HCEC 1CT (cell line): ENCODE results near the gene DENND6B.
A peak's percentile ranks its signal among the peaks of the same experiment; 100 is the strongest.
"Not testable (repeated sequence)": the region's sequence is repeated elsewhere in the genome, so short reads cannot be mapped to it uniquely, and the experiment has no call there.

Experiments
- DNase-seq: peaks from one replicate; pipeline ENCODE4 v3.0.0-alpha.2; 2017

DENND6B gene, protein sequence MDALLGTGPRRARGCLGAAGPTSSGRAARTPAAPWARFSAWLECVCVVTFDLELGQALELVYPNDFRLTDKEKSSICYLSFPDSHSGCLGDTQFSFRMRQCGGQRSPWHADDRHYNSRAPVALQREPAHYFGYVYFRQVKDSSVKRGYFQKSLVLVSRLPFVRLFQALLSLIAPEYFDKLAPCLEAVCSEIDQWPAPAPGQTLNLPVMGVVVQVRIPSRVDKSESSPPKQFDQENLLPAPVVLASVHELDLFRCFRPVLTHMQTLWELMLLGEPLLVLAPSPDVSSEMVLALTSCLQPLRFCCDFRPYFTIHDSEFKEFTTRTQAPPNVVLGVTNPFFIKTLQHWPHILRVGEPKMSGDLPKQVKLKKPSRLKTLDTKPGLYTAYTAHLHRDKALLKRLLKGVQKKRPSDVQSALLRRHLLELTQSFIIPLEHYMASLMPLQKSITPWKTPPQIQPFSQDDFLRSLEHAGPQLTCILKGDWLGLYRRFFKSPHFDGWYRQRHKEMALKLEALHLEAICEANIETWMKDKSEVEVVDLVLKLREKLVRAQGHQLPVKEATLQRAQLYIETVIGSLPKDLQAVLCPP

GRCh38 chr22:50326956-50327710, at the start of gene DENND6B:
Gene DENND6B, minus strand, starts transcription at chr22:50327012. Its CDS starts 24 bp downstream, at chr22:50326988.
- DNase-seq: peak; percentile 83

- DNase-seq: no peak
Measured at GRCh38 chr22:50376085-50376651, 49.4 kb upstream of the DENND6B start.

DNA sequence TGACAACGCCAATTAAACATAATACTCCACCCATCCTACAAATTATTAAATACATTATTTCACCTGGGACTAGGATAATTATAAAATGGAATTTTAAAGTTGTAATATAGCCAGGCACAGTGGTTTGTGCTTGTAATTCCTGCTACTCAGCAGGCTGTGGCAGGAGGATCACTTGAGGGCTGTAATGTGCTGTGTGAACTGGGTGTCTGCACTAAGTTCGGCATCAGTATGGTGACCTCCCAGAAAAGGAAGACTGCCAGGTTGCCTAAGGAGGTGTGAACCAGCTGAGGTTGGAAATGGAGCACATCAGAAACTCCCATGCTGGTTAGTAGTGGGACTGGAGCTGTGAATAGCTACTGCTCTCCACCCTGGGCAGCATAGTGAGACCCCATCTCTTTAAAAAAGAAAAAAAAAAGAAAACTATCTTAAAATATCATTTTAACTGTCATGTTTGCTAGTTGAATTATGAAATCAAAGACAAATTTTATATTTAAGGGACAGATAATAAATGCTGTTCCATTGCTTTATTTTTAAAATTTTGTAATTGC, 44.4 kb upstream of the DENND6B start:
- DNase-seq: no peak

DNA sequence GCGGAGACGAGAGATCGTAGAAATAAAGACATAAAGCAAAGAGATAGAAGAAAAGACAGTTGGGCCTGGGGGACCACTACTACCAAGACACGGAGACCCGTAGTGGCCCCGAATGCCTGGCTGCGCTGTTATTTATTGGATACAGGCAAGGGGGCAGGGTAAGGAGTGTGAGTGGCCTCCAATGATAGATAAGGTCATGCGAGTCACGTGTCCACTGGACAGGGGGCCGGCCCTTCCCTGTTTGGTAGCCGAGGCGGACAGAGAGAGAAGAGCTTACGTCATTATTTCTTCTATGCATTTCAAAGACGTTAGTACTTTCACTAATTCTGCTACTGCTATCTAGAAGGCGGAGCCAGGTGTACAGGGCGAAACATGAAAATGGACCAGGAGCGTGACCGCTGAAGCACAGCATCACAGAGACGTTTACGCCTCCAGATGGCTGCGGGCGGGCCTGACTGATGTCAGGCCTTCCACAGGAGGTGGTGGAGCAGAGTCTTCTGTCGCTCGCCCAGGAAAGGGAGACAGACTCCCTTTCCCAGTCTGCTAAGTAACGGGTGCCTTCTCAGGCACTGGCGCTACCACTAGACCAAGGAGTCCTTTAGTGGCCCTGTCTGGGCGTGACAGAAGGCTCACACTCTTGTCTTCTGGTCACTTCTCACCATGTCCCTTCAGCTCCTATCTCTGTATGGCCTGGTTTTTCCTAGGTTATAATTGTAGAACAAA, 41.1 kb upstream of the DENND6B start:
- DNase-seq: no peak

DNA sequence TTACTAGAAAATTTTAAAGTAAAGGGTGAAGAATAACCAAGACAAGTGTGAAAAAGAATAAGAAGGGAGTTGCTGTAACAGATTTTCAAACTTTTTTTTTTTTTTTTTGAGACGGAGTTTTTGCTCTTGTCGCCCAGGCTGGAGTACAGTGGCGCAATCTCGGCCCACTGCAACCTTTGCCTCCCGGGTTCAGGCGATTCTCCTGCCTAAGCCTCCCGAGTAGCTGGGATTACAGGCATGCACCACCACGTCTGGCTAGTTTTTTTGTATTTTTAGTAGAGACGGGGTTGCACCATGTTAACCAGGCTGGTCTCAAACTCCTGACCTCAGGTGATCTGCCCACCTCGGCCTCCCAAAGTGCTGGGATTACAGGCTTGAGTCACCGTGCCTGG, 37.0 kb upstream of the DENND6B start:
- not testable (repeated sequence) for DNase-seq

- no peak for DNase-seq
Measured at GRCh38 chr22:50363166-50363802, 36.5 kb upstream of the DENND6B start.

DNA sequence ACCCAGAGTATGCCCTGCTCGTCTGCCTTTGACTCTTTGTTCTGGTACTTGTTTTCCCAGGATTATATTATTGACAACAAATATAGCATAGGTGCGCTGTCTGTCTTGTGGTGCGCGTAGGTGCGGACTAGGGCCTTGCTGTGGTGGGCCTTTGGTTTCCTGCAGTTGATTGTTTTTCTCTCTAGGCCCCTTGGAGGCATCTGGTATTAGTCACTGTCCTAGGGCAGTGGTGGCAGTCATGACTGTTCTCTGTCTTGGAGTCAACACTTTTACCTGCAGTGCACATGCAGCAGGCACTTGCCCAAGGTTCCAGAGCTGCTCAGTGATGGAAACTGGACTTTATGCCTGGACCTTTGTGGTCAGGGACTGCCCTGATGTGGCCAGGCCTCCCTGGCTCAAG, 34.9 kb upstream of the DENND6B start:
- no peak for DNase-seq

DNA sequence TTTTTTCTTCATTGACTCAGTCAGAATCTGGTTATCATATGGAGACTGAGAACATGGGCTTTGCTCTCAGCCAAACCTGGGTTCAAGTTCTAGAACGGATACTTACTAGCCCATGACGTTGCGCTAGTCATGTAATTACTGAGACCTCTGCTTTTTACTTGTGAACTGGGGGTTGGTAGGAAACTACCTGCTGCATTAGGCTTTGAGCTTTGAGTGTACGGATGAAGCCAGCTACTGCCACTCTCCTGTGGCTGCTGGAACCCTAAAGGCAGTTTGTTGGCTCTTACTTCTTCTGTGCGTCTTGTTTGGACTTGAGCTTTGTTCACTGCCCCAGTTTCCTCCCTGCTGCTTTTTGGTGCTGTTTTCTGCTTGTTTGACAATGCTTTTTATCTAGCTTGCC, 34.4 kb upstream of the DENND6B start:
- DNase-seq: no peak

DNA sequence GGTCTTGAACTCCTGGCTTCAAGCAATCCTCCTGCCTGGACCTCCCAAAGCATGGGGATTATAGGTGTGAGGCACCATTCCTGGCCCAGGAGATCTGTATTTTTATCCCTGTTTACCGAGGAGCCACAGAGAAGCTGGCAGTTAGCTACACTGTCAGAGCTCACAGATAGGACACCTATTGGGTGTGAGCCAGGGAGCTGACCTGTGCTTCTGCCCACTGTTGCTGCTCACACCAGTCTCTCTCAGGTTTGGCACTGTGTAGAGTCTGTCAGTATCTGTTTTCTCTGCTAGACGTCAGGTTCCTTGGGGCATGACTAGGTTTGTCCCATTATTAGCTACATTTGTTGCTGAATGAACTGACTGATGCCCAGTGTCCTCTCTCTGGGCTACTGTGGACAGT, 33.8 kb upstream of the DENND6B start:
- no peak for DNase-seq

GRCh38 chr22:50357756-50358155, 30.9 kb upstream of the DENND6B start:
- DNase-seq: no peak

DNA sequence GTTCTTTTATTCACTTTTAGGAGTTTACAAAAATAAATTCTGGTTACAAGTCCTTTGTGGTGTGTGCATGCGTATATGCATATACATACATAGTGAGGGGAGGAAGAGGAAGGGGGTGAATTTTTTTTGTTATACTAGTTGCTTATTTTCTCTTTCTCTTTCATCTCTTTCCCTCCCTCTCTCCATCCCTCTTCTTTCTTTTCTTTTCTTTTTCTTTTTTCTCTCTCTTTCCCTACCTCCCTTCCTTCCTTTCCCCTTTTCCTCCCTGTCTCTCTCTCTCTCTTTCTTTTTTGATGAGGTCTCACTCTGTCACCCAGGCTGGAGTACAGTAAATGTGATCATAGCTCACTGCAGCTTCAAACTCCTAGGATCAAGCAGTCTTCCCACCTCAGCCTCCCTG, 30.4 kb upstream of the DENND6B start:
- DNase-seq: no peak

GRCh38 chr22:50356186-50356585, 29.4 kb upstream of the DENND6B start:
- DNase-seq: no peak

DNA sequence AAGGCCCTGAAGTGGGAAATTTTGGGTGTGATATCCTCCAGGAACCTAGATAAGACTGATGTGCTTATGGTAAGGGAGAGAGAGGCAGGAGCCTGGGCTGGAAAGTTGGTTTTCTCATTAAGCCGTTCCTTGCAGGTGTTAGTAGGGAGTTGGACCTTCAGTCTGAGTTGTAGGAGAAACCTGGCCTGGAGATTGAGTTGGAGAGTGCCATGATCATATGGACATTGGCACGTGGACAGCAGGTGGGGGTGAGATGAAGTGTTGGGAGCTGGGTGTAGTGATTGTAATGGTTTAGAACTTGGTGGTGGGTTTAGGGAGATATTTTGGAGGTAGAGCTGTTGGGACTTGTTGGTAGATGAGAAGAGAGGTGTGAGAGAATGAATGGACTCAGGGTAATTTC, 21.2 kb upstream of the DENND6B start:
- no peak for DNase-seq

GRCh38 chr22:50347157-50347556, 20.3 kb upstream of the DENND6B start:
- no peak for DNase-seq

GRCh38 chr22:50346470-50346869, 19.7 kb upstream of the DENND6B start:
- DNase-seq: no peak

- DNase-seq: no peak
Measured at GRCh38 chr22:50343541-50343935, 16.7 kb upstream of the DENND6B start.

- DNase-seq: peak; percentile 64
Measured at GRCh38 chr22:50342651-50343540, 16.1 kb upstream of the DENND6B start, which contains the start of gene PPP6R2. Gene PPP6R2, plus strand, starts transcription at chr22:50343327. Its CDS starts 50,582 bp downstream, at chr22:50393909.

- DNase-seq: peak; percentile 74
Measured at GRCh38 chr22:50341977-50342650, 15.3 kb upstream of the DENND6B start.

DNA sequence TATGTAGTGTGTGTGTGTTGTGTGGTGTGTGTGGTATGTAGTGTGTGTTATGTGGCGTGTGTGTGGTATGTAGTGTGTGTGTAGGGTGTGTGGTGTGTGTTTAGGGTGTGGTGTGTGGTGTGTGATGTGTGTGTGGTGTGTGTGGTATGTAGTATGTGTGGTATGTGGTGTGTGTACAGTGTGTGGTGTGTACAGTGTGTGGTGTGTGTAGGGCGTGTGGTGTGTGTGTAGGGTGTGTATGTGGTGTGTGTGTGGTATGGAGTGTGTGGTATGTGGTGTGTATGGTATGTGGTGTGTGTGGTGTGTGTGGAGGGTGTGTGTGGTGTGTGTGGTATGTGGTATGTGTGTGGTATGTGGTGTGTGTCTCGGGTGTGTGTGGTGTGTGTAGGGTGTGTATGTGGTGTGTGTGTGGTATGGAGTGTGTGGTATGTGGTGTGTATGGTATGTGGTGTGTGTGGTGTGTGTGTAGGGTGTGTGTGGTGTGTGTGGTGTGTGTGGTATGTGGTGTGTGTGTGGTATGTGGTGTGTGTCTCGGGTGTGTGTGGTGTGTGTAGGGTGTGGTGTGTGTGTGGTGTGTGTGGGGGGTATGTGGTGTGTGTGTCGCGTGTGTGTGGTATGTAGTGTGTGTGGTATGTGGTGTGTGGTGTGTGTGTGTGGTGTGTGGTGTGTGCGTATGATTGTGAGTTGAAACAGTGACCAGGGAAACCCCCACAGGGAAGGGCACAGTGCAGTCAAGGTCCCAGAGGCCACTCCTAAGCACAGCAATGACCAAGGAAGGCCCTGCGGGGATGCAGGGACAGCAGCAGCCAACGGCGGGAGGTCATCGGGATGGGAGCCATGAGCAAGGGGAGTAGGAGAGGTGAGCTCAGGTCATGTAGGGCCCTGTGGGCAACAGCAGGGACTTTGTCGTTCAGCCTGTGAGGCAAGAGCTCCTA, 13.4 kb upstream of the DENND6B start:
- DNase-seq: no peak
